Tibial nerve (tissue), 4 donors: ENCODE measurements around the gene FCHSD2. TPM values are rescaled to one million over a fixed set of nuclear protein-coding genes. Genes with fewer than 3 reads are reported as not detected.

Experiments used
- DNase-seq, 2 donors: peaks; one replicate each; pipeline ENCODE4 v3.0.0-alpha.2; 2019; ENCODE audit warnings: low spot score in 2 of 2
- H3K27ac ChIP-seq, 4 donors: fragments of 200-600 bp; sonication (generic) in 3 of 4; one replicate each; pipeline ENCODE4 v1.5.1; 2017 to 2019; ENCODE audit warnings: mild to moderate bottlenecking in 1 of 4
- H3K27me3 ChIP-seq, 2 donors: fragments of 200-600 bp; sonication (generic) in 1 of 2; one replicate each; pipeline versions ENCODE4 v1.5.1 to v1.6.0; 2017 to 2019
- H3K36me3 ChIP-seq, 3 donors: fragments of 200-600 bp; sonication (generic); one replicate each; pipeline ENCODE4 v1.5.1; 2018 to 2019
- H3K4me1 ChIP-seq, 4 donors: fragments of 200-600 bp; sonication (generic) in 3 of 4; one replicate each; pipeline ENCODE4 v1.5.1; 2017 to 2019
- H3K4me3 ChIP-seq, 4 donors: fragments of 200-600 bp; sonication (generic) in 3 of 4; one replicate each; pipeline ENCODE4 v1.5.1; 2017 to 2019; ENCODE audit warnings: mild to moderate bottlenecking in 1 of 4, moderate library complexity in 1 of 4
- H3K9me3 ChIP-seq, 4 donors: fragments of 200-600 bp; sonication (generic) in 3 of 4; one replicate each; pipeline ENCODE4 v1.5.1; 2017 to 2019
- EP300 ChIP-seq, 2 donors: sonication (generic); formaldehyde crosslinking; IDR thresholded peaks; one replicate each; pipeline ENCODE4 v1.6.1; 2017; ENCODE audit warnings: antibody characterized with exemption in 2 of 2, mild to moderate bottlenecking in 1 of 2
- POLR2A ChIP-seq, 2 donors: fragments of 450-650 bp; IDR thresholded peaks; one replicate each; pipeline ENCODE4 v1.6.1; 2017; ENCODE audit warnings: antibody characterized with exemption in 2 of 2, mild to moderate bottlenecking in 2 of 2, moderate library complexity in 2 of 2
- WGBS, 2 donors: methylation state at CpG; one replicate each; pipeline ENCODE4 v1.1.5; 2018; 5-methylcytosine and 5-hydroxymethylcytosine counted together
- total RNA-seq, 4 donors: library from RNA; depleted of rRNA; stranded (reverse); fragments of >200 nt; gene quantifications; one replicate each; pipeline ENCODE4 v1.1.0, GENCODE V29; 2016
- TF ChIP-seq, protein P1 (sequence below), 5 experiments: fragments of 200-600 bp in 3 of 5; fragments of 450-650 bp in 2 of 5; sonication (generic) in 3 of 5; IDR thresholded peaks; one replicate each; pipeline ENCODE4 v1.5.1; 2016 to 2019; ENCODE audit warnings: antibody characterized with exemption in 5 of 5, mild to moderate bottlenecking in 3 of 5, moderate library complexity in 2 of 5

FCHSD2 gene
- total RNA-seq, 4 donors from 2014 or later, result 19.5 to 29.1 (median 22.8) TPM

- no peak overlapping the region for H3K4me3 ChIP-seq
- H3K9me3 ChIP-seq, result no peaks in the 10 kb centered on the region
- WGBS, 2 donors, result 97 to 98% methylated on average over 2 of the region's 2 CpGs
- TF ChIP-seq EP300 (IDR thresholded peaks at IDR 0.05), result no peak
- no peak for TF ChIP-seq POLR2A (IDR thresholded peaks at IDR 0.05)
- H3K27ac ChIP-seq, result no peak overlapping the region
- peaks cover 0 to 20% (median 0%) of the 10 kb centered on the region in 3 donors for H3K36me3 ChIP-seq
- no peaks in the 10 kb centered on the region for H3K4me1 ChIP-seq
- no peaks in the 10 kb centered on the region for H3K27me3 ChIP-seq
- no peak for DNase-seq
These were observed 242.1 kb downstream of the FCHSD2 start for GRCh38 chr11:72900013-72900412.

- Histone ChIP-seq H3K27ac (no peak overlapping the region), H3K36me3 (peaks cover 0 to 20% (median 0%) of the 10 kb centered on the region in 3 donors), H3K27me3 (no peaks in the 10 kb centered on the region), H3K4me1 (no peaks in the 10 kb centered on the region), H3K9me3 (no peaks in the 10 kb centered on the region), H3K4me3 (no peak overlapping the region)
- 83 to 87% methylated on average over 2 of the region's 2 CpGs for WGBS, 2 donors
- TF ChIP-seq, protein P1, sequence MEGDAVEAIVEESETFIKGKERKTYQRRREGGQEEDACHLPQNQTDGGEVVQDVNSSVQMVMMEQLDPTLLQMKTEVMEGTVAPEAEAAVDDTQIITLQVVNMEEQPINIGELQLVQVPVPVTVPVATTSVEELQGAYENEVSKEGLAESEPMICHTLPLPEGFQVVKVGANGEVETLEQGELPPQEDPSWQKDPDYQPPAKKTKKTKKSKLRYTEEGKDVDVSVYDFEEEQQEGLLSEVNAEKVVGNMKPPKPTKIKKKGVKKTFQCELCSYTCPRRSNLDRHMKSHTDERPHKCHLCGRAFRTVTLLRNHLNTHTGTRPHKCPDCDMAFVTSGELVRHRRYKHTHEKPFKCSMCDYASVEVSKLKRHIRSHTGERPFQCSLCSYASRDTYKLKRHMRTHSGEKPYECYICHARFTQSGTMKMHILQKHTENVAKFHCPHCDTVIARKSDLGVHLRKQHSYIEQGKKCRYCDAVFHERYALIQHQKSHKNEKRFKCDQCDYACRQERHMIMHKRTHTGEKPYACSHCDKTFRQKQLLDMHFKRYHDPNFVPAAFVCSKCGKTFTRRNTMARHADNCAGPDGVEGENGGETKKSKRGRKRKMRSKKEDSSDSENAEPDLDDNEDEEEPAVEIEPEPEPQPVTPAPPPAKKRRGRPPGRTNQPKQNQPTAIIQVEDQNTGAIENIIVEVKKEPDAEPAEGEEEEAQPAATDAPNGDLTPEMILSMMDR (IDR thresholded peaks at IDR 0.05), result no peak
- TF ChIP-seq EP300 (IDR thresholded peaks at IDR 0.05) (no peak), POLR2A (IDR thresholded peaks at IDR 0.05) (no peak)
- DNase-seq, result no peak
These were observed 242.9 kb downstream of the FCHSD2 start for GRCh38 chr11:72899238-72899637.

- TF ChIP-seq POLR2A (IDR thresholded peaks at IDR 0.05) (no peak), EP300 (IDR thresholded peaks at IDR 0.05) (no peak)
- TF ChIP-seq, protein P1 (IDR thresholded peaks at IDR 0.05), result no peak
- H3K4me1 ChIP-seq, result no peaks in the 10 kb centered on the region
- no peak for DNase-seq
- H3K4me3 ChIP-seq, result no peak overlapping the region
- no peaks in the 10 kb centered on the region for H3K27me3 ChIP-seq
- H3K9me3 ChIP-seq, result no peaks in the 10 kb centered on the region
- H3K36me3 ChIP-seq, result peaks cover 0 to 20% (median 0%) of the 10 kb centered on the region in 3 donors
- H3K27ac ChIP-seq, result no peak overlapping the region
These were observed 244.6 kb downstream of the FCHSD2 start for GRCh38 chr11:72897506-72897905.

DNA sequence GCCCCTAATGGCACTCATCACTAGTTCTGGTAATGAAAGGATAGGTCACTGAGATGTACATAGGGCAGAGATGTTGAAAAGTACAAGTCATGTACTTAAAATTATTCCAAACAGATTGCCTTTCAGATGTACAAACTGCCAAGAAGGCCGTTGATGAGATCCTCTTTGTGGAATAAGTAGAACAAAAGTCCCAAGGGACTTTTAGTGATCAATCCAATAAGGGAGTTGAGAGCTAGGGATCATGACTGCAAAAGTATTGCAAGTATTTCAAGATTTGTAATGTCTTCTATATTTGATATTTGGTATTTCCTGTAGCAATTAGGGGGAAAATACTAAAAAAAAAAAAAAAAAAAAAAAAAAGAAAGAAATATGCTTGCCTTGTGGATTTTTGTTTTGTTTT lies 245.7 kb downstream of the FCHSD2 start:
- Histone ChIP-seq H3K27ac (no peak overlapping the region), H3K27me3 (no peaks in the 10 kb centered on the region), H3K4me1 (no peaks in the 10 kb centered on the region), H3K4me3 (no peak overlapping the region), H3K36me3 (peaks cover 0 to 19% (median 0%) of the 10 kb centered on the region in 3 donors), H3K9me3 (no peaks in the 10 kb centered on the region)
- TF ChIP-seq EP300 (IDR thresholded peaks at IDR 0.05) (no peak), POLR2A (IDR thresholded peaks at IDR 0.05) (no peak)
- TF ChIP-seq, protein P1 (IDR thresholded peaks at IDR 0.05), result no peak
- WGBS, 2 donors, result 27 to 53% methylated on average over 1 of the region's 1 CpG
- DNase-seq, result no peak

DNA sequence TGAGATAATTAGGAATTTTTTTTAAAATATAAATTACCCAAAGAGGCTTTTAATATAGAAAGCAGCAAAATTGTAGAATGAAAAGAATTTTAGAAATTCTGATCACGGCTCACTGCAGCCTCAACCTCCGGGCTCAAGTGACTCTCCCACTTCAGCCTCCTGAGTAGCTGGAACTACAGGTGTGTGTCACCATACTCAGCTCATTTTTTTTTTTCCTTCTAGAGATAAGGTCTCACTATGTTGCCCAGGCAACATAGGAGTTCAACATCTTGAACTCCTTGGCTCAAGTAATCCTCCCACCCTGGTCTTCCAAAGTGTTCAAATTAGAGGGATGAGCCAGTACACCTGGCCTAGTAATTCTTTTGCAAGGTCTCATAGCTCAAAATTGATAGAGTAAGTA lies 251.2 kb downstream of the FCHSD2 start:
- 95% methylated on average over 2 of the region's 2 CpGs for WGBS, 2 donors
- TF ChIP-seq EP300 (IDR thresholded peaks at IDR 0.05) (no peak), POLR2A (IDR thresholded peaks at IDR 0.05) (no peak)
- TF ChIP-seq, protein P1 (IDR thresholded peaks at IDR 0.05), result no peak
- Histone ChIP-seq H3K4me1 (no peaks in the 10 kb centered on the region), H3K4me3 (no peak overlapping the region), H3K36me3 (peaks cover 0 to 41% (median 0%) of the 10 kb centered on the region in 3 donors), H3K27ac (no peak overlapping the region), H3K27me3 (no peaks in the 10 kb centered on the region), H3K9me3 (no peaks in the 10 kb centered on the region)
- no peak for DNase-seq

DNA sequence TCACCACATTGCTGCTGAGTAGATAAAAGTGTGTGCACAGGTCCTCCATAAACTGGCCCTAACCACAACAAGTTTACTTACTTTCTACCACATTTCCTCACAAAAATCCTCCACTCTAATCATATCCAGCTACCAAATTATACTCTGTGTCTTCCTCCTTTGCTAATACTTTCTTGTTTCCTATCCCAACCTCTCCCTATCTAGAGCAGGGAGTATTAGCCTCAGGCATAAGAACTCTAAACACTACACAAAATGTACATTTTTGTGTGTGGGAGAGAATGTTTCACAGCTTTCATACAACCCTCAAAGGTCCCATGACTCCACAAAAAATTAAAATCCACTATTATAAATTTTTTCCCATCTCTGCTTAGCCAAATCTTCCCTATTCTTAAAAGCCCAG lies 255.5 kb downstream of the FCHSD2 start:
- no peak overlapping the region for H3K27ac ChIP-seq
- no peaks in the 10 kb centered on the region for H3K27me3 ChIP-seq
- no peak overlapping the region for H3K4me3 ChIP-seq
- peaks cover 0 to 57% (median 0%) of the 10 kb centered on the region in 3 donors for H3K36me3 ChIP-seq
- no peaks in the 10 kb centered on the region for H3K9me3 ChIP-seq
- no peaks in the 10 kb centered on the region for H3K4me1 ChIP-seq
- TF ChIP-seq EP300 (IDR thresholded peaks at IDR 0.05) (no peak), POLR2A (IDR thresholded peaks at IDR 0.05) (no peak)
- TF ChIP-seq, protein P1 (IDR thresholded peaks at IDR 0.05), result no peak
- no peak for DNase-seq
